Measurements from ENCODE around the gene GPLD1. TPM values are rescaled to one million over a fixed set of nuclear protein-coding genes. Genes with fewer than 3 reads are reported as not detected.

Gene GPLD1
- total and polyA plus RNA-seq, 10 donors = 0.15 to 4.3 (median 1.8) TPM

DNA sequence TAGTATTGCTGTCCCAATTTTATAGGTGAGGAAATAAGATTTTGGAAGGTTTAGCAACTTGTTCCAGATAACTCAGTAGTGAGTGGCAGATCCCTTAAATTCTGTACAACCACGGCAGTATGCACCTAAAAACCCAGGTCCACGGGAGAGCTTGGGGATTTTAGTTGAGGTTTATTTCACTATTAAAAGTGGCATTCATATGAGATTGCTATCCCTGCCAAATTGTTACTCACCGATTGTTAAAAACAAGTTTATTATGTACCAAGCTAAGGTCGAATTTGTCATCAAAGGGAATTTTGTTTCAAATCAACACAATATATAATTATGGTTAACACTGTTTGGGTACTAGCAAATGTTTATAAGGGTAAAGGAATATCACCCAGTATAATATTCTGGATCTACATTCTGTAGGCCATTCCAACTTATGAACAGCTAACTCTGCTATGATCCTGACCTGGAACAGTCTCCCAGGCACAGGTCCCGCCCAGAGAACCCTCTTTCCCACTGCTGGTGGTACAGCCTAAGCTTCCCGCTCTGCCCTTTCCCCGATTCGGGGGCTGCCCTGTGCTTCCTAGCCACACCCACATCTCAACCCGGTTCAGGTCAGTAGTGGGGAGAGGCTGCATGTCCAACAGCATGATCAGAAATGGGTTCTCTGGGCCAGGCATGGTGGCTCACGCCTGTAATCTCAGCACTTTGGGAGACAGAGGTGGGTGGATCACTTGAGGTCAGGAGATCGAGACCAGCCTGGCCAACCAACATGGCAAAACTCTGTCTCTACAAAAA is 24.9 kb downstream of the GPLD1 start:
- H3K4me3 ChIP-seq = no peak overlapping the region
- intact Hi-C loops (cut with DNase I; ENCODE audit: low total_unique reads) = no loop called here
- no peaks in the 10 kb centered on the region for H3K36me3 ChIP-seq
- no peaks in the 10 kb centered on the region for H3K27me3 ChIP-seq (replicated peaks in 1 of 7)
- no peaks in the 10 kb centered on the region for H3K9me3 ChIP-seq
- DNase-seq = no peak
- TF ChIP-seq POLR2A (IDR thresholded peaks at IDR 0.05) = no peak
- no peak for TF ChIP-seq POLR2AphosphoS5 (IDR thresholded peaks at IDR 0.05)
- TF ChIP-seq, protein P1, sequence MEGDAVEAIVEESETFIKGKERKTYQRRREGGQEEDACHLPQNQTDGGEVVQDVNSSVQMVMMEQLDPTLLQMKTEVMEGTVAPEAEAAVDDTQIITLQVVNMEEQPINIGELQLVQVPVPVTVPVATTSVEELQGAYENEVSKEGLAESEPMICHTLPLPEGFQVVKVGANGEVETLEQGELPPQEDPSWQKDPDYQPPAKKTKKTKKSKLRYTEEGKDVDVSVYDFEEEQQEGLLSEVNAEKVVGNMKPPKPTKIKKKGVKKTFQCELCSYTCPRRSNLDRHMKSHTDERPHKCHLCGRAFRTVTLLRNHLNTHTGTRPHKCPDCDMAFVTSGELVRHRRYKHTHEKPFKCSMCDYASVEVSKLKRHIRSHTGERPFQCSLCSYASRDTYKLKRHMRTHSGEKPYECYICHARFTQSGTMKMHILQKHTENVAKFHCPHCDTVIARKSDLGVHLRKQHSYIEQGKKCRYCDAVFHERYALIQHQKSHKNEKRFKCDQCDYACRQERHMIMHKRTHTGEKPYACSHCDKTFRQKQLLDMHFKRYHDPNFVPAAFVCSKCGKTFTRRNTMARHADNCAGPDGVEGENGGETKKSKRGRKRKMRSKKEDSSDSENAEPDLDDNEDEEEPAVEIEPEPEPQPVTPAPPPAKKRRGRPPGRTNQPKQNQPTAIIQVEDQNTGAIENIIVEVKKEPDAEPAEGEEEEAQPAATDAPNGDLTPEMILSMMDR (IDR thresholded peaks at IDR 0.05 in 8 of 11, conservative IDR thresholded peaks at IDR 0.05 in 3 of 11) = no peak
- no peaks in the 10 kb centered on the region for H3K4me1 ChIP-seq
- H3K27ac ChIP-seq = no peak overlapping the region
- 84 to 92% (median 90%) methylated on average over 11 of the region's 11 CpGs for WGBS, 5 donors

DNA sequence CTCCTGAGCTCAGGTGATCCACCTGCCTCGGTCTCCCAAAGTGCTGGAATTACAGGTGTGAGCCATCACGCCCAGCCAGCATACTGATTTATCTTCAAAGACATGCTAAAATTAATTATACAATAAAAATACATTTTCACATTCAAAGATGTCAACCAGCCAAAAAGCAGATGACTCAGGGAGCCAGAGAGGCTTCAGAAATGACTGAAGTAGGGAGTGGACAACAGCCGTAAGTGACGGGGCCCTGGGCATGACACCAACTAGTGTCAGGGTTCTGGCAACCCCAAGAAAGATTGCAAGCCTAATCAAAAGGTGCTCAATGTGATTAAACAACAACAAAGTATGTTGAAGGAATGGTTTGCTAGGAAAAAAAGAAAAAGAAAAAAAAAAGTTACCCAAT is 28.4 kb downstream of the GPLD1 start:
- no peak overlapping the region for H3K4me3 ChIP-seq
- H3K9me3 ChIP-seq = no peaks in the 10 kb centered on the region
- TF ChIP-seq, protein P1 (IDR thresholded peaks at IDR 0.05 in 8 of 11, conservative IDR thresholded peaks at IDR 0.05 in 3 of 11) = no peak
- TF ChIP-seq POLR2AphosphoS5 (IDR thresholded peaks at IDR 0.05) (no peak), POLR2A (IDR thresholded peaks at IDR 0.05) (no peak)
- H3K27ac ChIP-seq = no peak overlapping the region
- no peaks in the 10 kb centered on the region for H3K36me3 ChIP-seq
- 92 to 98% (median 94%) methylated on average over 4 of the region's 4 CpGs for WGBS, 5 donors
- DNase-seq = no peak
- intact Hi-C loops (cut with DNase I; ENCODE audit: low total_unique reads) = no loop called here
- no peaks in the 10 kb centered on the region for H3K4me1 ChIP-seq
- H3K27me3 ChIP-seq (replicated peaks in 1 of 7) = no peaks in the 10 kb centered on the region

DNA sequence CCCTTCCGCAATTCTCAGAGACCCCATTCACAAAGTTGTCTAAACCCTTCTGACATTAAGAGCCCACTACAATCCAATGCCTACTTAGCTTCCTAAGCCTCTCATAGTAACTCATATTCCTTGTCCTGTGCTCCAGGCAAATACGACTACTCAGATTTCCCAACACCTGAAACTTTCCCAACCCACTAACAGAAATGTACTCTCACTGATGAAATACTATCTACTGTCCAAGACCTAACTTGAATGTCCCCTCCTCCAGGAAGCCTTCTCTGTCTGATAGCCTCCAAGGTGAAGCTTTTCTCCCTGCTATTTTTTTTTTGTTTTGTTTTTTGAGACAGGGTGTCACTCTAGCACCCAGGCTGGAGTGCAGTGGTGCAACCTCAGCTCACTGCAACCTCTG is 30.4 kb downstream of the GPLD1 start:
- Histone ChIP-seq H3K4me1 (no peaks in the 10 kb centered on the region), H3K4me3 (no peak overlapping the region), H3K27me3 (replicated peaks in 1 of 7) (no peaks in the 10 kb centered on the region), H3K9me3 (no peaks in the 10 kb centered on the region), H3K36me3 (no peaks in the 10 kb centered on the region), H3K27ac (no peak overlapping the region)
- 78 to 92% (median 88%) methylated on average over 2 of the region's 2 CpGs for WGBS, 5 donors
- intact Hi-C loops (cut with DNase I; ENCODE audit: low total_unique reads) = no loop called here
- DNase-seq = no peak
- TF ChIP-seq POLR2A (IDR thresholded peaks at IDR 0.05) (no peak), POLR2AphosphoS5 (IDR thresholded peaks at IDR 0.05) (no peak)
- TF ChIP-seq, protein P1 (IDR thresholded peaks at IDR 0.05 in 8 of 11, conservative IDR thresholded peaks at IDR 0.05 in 3 of 11) = no peak

DNA sequence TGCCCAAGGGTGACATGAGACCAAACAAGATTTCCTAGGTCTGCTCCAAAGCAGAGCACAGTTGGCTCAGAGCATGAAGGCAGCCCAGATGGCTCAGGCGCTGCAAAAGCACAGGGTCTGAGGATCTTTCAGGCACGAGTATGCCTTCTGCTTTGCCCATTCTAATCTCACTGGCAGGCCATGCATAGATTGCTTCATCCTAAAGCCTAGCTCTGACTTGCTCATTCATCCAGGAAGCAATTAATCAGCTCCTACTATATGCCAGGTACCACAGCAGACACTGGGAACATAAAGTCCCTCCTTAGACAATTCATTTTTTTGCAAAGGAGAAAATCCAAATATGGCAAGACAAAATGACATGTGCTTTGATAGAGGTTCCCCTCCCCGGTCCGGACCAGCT is 31.2 kb downstream of the GPLD1 start:
- Histone ChIP-seq H3K9me3 (no peaks in the 10 kb centered on the region), H3K27ac (no peak overlapping the region), H3K4me3 (no peak overlapping the region), H3K27me3 (replicated peaks in 1 of 7) (no peaks in the 10 kb centered on the region), H3K36me3 (no peaks in the 10 kb centered on the region), H3K4me1 (no peaks in the 10 kb centered on the region)
- 49 to 71% (median 64%) methylated on average over 3 to 4 of the region's 4 CpGs for WGBS, 5 donors
- DNase-seq = no peak
- intact Hi-C loops (cut with DNase I; ENCODE audit: low total_unique reads) = no loop called here
- TF ChIP-seq, protein P1 (IDR thresholded peaks at IDR 0.05 in 8 of 11, conservative IDR thresholded peaks at IDR 0.05 in 3 of 11) = no peak
- no peak for TF ChIP-seq POLR2A (IDR thresholded peaks at IDR 0.05)
- TF ChIP-seq POLR2AphosphoS5 (IDR thresholded peaks at IDR 0.05) = no peak
